ENCODE data around the gene SLC6A11.

Gene SLC6A11

DNA sequence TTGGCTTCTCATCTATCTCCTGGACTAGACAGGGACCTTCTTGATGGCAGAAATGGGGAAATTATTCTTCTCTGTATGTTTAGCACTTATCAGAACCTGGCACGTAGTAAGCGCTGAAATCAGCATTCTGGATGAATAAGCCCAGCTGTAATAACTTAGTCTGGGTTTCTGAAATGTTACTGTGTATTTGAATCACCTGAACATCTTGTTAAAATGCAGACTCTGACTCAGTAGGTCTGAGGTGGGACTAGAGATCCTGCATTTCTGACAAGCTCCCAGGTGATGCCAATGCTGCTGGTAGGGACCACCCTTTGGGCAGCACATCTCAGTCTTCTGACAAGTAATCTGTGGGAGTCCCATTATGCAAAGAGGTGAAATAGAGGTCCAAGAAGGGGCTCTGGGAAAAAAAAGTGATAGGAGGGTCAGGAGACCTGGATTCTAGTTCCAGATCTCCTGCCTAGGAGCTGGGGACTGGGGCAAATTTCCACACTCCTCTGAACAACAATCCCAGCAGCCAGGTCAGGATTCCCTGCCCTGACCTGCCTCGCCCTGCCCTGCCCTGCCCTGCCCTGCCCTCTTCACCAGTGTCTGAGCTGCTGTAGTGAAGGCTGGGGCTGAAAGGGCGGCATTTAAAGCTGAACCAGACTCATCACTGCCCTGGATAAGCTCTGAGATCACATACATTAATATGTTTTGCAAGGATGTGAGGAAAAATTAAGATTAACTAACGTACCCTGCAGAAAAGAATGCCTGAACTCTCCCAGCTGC lies 17.2 kb upstream of the SLC6A11 start:
- Histone ChIP-seq H3K36me3 (ENCODE audit: insufficient read depth, low read length) (no peaks in the 10 kb centered on the region), H3K4me2 (ENCODE audit: low read length) (no peak overlapping the region), H3K27ac (ENCODE audit: low read depth, low read length, poor library complexity, severe bottlenecking) (no peak overlapping the region), H3K9ac (ENCODE audit: low read length) (no peak overlapping the region), H3K79me2 (ENCODE audit: insufficient read depth, low read length) (no peaks in the 10 kb centered on the region), H4K20me1 (ENCODE audit: insufficient read depth, low read length) (no peaks in the 10 kb centered on the region), H3K9me2 (ENCODE audit: low read depth, low read length) (no peaks in the 10 kb centered on the region), H3K4me1 (ENCODE audit: insufficient read depth, low read length, severe bottlenecking) (no peaks in the 10 kb centered on the region), H3F3A (ENCODE audit: insufficient read depth, low read length) (no peaks in the 10 kb centered on the region), H3K4me3 (ENCODE audit: low read depth, low read length, poor library complexity, severe bottlenecking) (no peak overlapping the region), H2AFZ (ENCODE audit: low read length) (no peak overlapping the region), H3K9me3 (ENCODE audit: low read length) (no peaks in the 10 kb centered on the region), H3K27me3 (ENCODE audit: insufficient read depth, low read length) (no peaks in the 10 kb centered on the region)
- no peak for TF ChIP-seq EZH2 (IDR thresholded peaks at IDR 0.05; ENCODE audit: borderline replicate concordance, low read length)
- TF ChIP-seq, protein P1, sequence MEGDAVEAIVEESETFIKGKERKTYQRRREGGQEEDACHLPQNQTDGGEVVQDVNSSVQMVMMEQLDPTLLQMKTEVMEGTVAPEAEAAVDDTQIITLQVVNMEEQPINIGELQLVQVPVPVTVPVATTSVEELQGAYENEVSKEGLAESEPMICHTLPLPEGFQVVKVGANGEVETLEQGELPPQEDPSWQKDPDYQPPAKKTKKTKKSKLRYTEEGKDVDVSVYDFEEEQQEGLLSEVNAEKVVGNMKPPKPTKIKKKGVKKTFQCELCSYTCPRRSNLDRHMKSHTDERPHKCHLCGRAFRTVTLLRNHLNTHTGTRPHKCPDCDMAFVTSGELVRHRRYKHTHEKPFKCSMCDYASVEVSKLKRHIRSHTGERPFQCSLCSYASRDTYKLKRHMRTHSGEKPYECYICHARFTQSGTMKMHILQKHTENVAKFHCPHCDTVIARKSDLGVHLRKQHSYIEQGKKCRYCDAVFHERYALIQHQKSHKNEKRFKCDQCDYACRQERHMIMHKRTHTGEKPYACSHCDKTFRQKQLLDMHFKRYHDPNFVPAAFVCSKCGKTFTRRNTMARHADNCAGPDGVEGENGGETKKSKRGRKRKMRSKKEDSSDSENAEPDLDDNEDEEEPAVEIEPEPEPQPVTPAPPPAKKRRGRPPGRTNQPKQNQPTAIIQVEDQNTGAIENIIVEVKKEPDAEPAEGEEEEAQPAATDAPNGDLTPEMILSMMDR (IDR thresholded peaks at IDR 0.05; ENCODE audit: low read length): no peak

DNA sequence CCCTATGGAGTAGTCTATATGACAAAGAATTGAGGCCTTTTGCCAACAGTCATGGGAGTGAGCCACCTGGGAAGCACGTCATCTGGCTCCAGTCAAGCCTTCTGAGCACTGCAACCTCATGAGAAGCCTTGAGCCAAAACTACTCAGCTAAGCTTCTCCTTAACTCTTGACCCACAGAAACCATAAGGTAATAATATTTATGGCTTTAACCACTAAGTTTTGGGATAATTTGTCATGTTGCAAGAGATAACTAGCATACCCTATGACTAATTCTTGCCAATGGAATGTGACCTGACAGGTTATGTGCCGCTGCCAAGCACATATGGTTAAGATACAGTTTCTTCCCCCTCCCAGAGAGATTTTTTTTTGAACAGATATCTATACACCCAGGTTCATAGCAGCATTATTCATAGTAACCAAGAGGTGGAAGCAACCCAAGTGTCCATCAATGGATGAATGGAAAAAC lies 11.8 kb upstream of the SLC6A11 start:
- H3K9me2 ChIP-seq (ENCODE audit: low read depth, low read length): no peaks in the 10 kb centered on the region
- no peaks in the 10 kb centered on the region for H3K36me3 ChIP-seq (ENCODE audit: insufficient read depth, low read length)
- H3K4me1 ChIP-seq (ENCODE audit: insufficient read depth, low read length, severe bottlenecking): no peaks in the 10 kb centered on the region
- H3F3A ChIP-seq (ENCODE audit: insufficient read depth, low read length): no peaks in the 10 kb centered on the region
- H3K4me2 ChIP-seq (ENCODE audit: low read length): no peak overlapping the region
- H4K20me1 ChIP-seq (ENCODE audit: insufficient read depth, low read length): no peaks in the 10 kb centered on the region
- TF ChIP-seq, protein P1 (IDR thresholded peaks at IDR 0.05; ENCODE audit: low read length): no peak
- TF ChIP-seq EZH2 (IDR thresholded peaks at IDR 0.05; ENCODE audit: borderline replicate concordance, low read length): no peak
- no peak overlapping the region for H3K9ac ChIP-seq (ENCODE audit: low read length)
- H3K27me3 ChIP-seq (ENCODE audit: insufficient read depth, low read length): 0 out of 2 replicates have a peak, but pooled peaks cover 3% of the 10 kb centered on the region
- no peaks in the 10 kb centered on the region for H3K79me2 ChIP-seq (ENCODE audit: insufficient read depth, low read length)
- no peak overlapping the region for H3K4me3 ChIP-seq (ENCODE audit: low read depth, low read length, poor library complexity, severe bottlenecking)
- H2AFZ ChIP-seq (ENCODE audit: low read length): no peak overlapping the region
- no peak overlapping the region for H3K27ac ChIP-seq (ENCODE audit: low read depth, low read length, poor library complexity, severe bottlenecking)
- H3K9me3 ChIP-seq (ENCODE audit: low read length): no peaks in the 10 kb centered on the region

DNA sequence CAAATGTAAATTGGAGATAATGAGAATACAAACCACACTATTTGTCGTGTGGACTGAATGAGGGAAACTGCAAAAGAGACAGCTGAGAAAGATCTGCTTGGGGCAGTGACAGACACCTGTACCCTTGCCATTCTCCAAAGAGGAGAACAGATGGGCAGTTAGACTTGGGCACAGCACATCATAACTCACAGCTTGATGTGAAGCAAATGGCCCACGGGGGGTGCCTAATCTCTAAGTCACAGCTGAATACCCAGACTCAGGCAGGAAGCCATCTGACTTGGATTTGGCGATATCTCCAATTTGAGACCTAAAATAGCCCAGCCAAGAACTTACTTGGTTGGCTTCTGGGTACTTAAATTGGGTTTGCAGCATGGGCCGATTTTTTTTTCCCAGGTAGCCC lies 10.0 kb upstream of the SLC6A11 start:
- H3K27ac ChIP-seq (ENCODE audit: low read depth, low read length, poor library complexity, severe bottlenecking): no peak overlapping the region
- no peaks in the 10 kb centered on the region for H3K9me2 ChIP-seq (ENCODE audit: low read depth, low read length)
- H3K9me3 ChIP-seq (ENCODE audit: low read length): no peaks in the 10 kb centered on the region
- H3K79me2 ChIP-seq (ENCODE audit: insufficient read depth, low read length): no peaks in the 10 kb centered on the region
- no peaks in the 10 kb centered on the region for H3K36me3 ChIP-seq (ENCODE audit: insufficient read depth, low read length)
- no peak overlapping the region for H3K4me3 ChIP-seq (ENCODE audit: low read depth, low read length, poor library complexity, severe bottlenecking)
- no peaks in the 10 kb centered on the region for H3K4me1 ChIP-seq (ENCODE audit: insufficient read depth, low read length, severe bottlenecking)
- H3F3A ChIP-seq (ENCODE audit: insufficient read depth, low read length): no peaks in the 10 kb centered on the region
- 0 out of 2 replicates have a peak, but pooled peaks cover 3% of the 10 kb centered on the region for H3K27me3 ChIP-seq (ENCODE audit: insufficient read depth, low read length)
- no peak overlapping the region for H3K4me2 ChIP-seq (ENCODE audit: low read length)
- TF ChIP-seq, protein P1 (IDR thresholded peaks at IDR 0.05; ENCODE audit: low read length): no peak
- no peak for TF ChIP-seq EZH2 (IDR thresholded peaks at IDR 0.05; ENCODE audit: borderline replicate concordance, low read length)
- no peaks in the 10 kb centered on the region for H4K20me1 ChIP-seq (ENCODE audit: insufficient read depth, low read length)
- no peak overlapping the region for H2AFZ ChIP-seq (ENCODE audit: low read length)
- no peak overlapping the region for H3K9ac ChIP-seq (ENCODE audit: low read length)
